Measurements from ENCODE around the gene GIT1.

DNA sequence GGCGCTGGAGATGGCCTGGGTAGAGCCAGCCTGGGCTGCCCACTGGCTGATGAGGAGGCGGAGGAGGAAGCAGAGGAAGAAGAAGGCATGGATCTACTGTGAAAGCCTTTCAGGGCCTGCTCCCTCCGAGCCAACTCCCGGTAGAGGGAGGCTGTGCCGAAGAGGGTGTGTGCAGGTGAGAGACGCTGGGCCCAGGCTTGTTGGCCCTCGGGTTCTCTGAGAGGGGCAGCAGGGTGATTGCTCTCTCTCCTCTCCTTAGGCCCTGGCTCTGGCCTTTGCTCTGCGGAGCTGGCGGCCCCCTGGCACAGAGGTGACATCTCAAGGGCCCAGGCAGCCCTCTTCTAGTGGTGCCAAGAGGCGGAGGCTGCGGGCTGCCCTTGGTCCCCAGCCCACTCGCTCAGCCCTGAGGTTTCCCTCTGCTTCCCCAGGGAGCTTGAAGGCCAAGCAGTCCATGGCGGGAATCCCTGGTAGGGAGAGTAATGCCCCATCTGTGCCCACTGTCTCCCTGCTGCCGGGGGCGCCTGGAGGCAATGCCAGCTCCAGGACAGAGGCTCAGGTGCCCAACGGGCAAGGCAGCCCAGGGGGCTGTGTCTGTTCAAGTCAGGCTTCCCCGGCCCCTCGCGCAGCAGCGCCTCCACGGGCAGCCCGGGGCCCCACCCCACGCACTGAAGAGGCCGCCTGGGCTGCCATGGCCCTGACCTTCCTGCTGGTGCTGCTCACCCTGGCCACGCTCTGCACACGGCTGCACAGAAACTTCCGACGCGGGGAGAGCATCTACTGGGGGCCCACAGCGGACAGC lies 17.4 kb downstream of the GIT1 start:
- TF ChIP-seq, protein P1, sequence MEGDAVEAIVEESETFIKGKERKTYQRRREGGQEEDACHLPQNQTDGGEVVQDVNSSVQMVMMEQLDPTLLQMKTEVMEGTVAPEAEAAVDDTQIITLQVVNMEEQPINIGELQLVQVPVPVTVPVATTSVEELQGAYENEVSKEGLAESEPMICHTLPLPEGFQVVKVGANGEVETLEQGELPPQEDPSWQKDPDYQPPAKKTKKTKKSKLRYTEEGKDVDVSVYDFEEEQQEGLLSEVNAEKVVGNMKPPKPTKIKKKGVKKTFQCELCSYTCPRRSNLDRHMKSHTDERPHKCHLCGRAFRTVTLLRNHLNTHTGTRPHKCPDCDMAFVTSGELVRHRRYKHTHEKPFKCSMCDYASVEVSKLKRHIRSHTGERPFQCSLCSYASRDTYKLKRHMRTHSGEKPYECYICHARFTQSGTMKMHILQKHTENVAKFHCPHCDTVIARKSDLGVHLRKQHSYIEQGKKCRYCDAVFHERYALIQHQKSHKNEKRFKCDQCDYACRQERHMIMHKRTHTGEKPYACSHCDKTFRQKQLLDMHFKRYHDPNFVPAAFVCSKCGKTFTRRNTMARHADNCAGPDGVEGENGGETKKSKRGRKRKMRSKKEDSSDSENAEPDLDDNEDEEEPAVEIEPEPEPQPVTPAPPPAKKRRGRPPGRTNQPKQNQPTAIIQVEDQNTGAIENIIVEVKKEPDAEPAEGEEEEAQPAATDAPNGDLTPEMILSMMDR (IDR thresholded peaks at IDR 0.05): no peak
- TF ChIP-seq POLR2A (IDR thresholded peaks at IDR 0.05): no peak
- no peak for TF ChIP-seq EP300 (IDR thresholded peaks at IDR 0.05)

All from stomach (tissue), 4 donors.